Tibial nerve (tissue), 4 donors: ENCODE measurements around the gene TMEM220. TPM values are rescaled to one million over a fixed set of nuclear protein-coding genes. Genes with fewer than 3 reads are reported as not detected.

Source experiments
- DNase-seq, 2 donors: peaks; one replicate each; pipeline ENCODE4 v3.0.0-alpha.2; 2019; ENCODE audit warnings: low spot score in 2 of 2
- H3K27ac ChIP-seq, 4 donors: fragments of 200-600 bp; sonication (generic) in 3 of 4; one replicate each; pipeline ENCODE4 v1.5.1; 2017 to 2019; ENCODE audit warnings: mild to moderate bottlenecking in 1 of 4
- H3K27me3 ChIP-seq, 2 donors: fragments of 200-600 bp; sonication (generic) in 1 of 2; one replicate each; pipeline versions ENCODE4 v1.5.1 to v1.6.0; 2017 to 2019
- H3K36me3 ChIP-seq, 3 donors: fragments of 200-600 bp; sonication (generic); one replicate each; pipeline ENCODE4 v1.5.1; 2018 to 2019
- H3K4me1 ChIP-seq, 4 donors: fragments of 200-600 bp; sonication (generic) in 3 of 4; one replicate each; pipeline ENCODE4 v1.5.1; 2017 to 2019
- H3K4me3 ChIP-seq, 4 donors: fragments of 200-600 bp; sonication (generic) in 3 of 4; one replicate each; pipeline ENCODE4 v1.5.1; 2017 to 2019; ENCODE audit warnings: mild to moderate bottlenecking in 1 of 4, moderate library complexity in 1 of 4
- H3K9me3 ChIP-seq, 4 donors: fragments of 200-600 bp; sonication (generic) in 3 of 4; one replicate each; pipeline ENCODE4 v1.5.1; 2017 to 2019
- CTCF ChIP-seq, 5 experiments: fragments of 200-600 bp in 3 of 5; fragments of 450-650 bp in 2 of 5; sonication (generic) in 3 of 5; IDR thresholded peaks; one replicate each; pipeline ENCODE4 v1.5.1; 2016 to 2019; ENCODE audit warnings: antibody characterized with exemption in 5 of 5, mild to moderate bottlenecking in 3 of 5, moderate library complexity in 2 of 5
- EP300 ChIP-seq, 2 donors: sonication (generic); formaldehyde crosslinking; IDR thresholded peaks; one replicate each; pipeline ENCODE4 v1.6.1; 2017; ENCODE audit warnings: antibody characterized with exemption in 2 of 2, mild to moderate bottlenecking in 1 of 2
- POLR2A ChIP-seq, 2 donors: fragments of 450-650 bp; IDR thresholded peaks; one replicate each; pipeline ENCODE4 v1.6.1; 2017; ENCODE audit warnings: antibody characterized with exemption in 2 of 2, mild to moderate bottlenecking in 2 of 2, moderate library complexity in 2 of 2
- WGBS, 2 donors: methylation state at CpG; one replicate each; pipeline ENCODE4 v1.1.5; 2018; 5-methylcytosine and 5-hydroxymethylcytosine counted together
- total RNA-seq, 4 donors: library from RNA; depleted of rRNA; stranded (reverse); fragments of >200 nt; gene quantifications; one replicate each; pipeline ENCODE4 v1.1.0, GENCODE V29; 2016

The TMEM220 gene
- total RNA-seq, 4 donors from 2014 or later = 4.5 to 9.2 (median 8.9) TPM

GRCh38 chr17:10769840-10770239, 40.0 kb upstream of the TMEM220 start:
- Histone ChIP-seq H3K27ac (no peak overlapping the region), H3K4me1 (peaks cover 0 to 11% (median 0%) of the 10 kb centered on the region in 4 donors), H3K4me3 (no peak overlapping the region), H3K9me3 (peaks cover 0 to 24% (median 4%) of the 10 kb centered on the region in 4 donors), H3K27me3 (no peaks in the 10 kb centered on the region), H3K36me3 (peaks cover 0 to 33% (median 0%) of the 10 kb centered on the region in 3 donors)
- WGBS, 2 donors = 69 to 92% methylated on average over 6 of the region's 6 CpGs
- no peak for DNase-seq
- no peak for TF ChIP-seq EP300 (IDR thresholded peaks at IDR 0.05)
- TF ChIP-seq POLR2A (IDR thresholded peaks at IDR 0.05) = no peak
- TF ChIP-seq CTCF (IDR thresholded peaks at IDR 0.05) = no peak

- DNase-seq = no peak
- WGBS, 2 donors = 39 to 49% methylated on average over 2 of the region's 2 CpGs
These were observed 39.0 kb upstream of the TMEM220 start for GRCh38 chr17:10768750-10769251.

GRCh38 chr17:10767232-10767631, 37.4 kb upstream of the TMEM220 start:
- no peak for DNase-seq
- Histone ChIP-seq H3K36me3 (peaks cover 0 to 33% (median 0%) of the 10 kb centered on the region in 3 donors), H3K27ac (no peak overlapping the region), H3K4me1 (peaks cover 0 to 6% (median 0%) of the 10 kb centered on the region in 4 donors), H3K4me3 (no peak overlapping the region), H3K27me3 (no peaks in the 10 kb centered on the region), H3K9me3 (peaks cover 0 to 20% (median 2%) of the 10 kb centered on the region in 4 donors)
- WGBS, 2 donors = 79 to 83% methylated on average over 4 of the region's 4 CpGs
- no peak for TF ChIP-seq CTCF (IDR thresholded peaks at IDR 0.05)
- TF ChIP-seq EP300 (IDR thresholded peaks at IDR 0.05) = no peak
- no peak for TF ChIP-seq POLR2A (IDR thresholded peaks at IDR 0.05)

More at GRCh38 chr17:10768750-10769251, 39.0 kb upstream of the TMEM220 start:
- H3K9me3 ChIP-seq = peaks cover 0 to 24% (median 4%) of the 10 kb centered on the region in 4 donors
- H3K4me3 ChIP-seq = no peak overlapping the region
- H3K4me1 ChIP-seq = peaks cover 0 to 11% (median 0%) of the 10 kb centered on the region in 4 donors
- H3K27ac ChIP-seq = no peak overlapping the region
- TF ChIP-seq EP300 (IDR thresholded peaks at IDR 0.05) (peak in 1 of 2 donors; percentile 27), POLR2A (IDR thresholded peaks at IDR 0.05) (no peak)
- H3K36me3 ChIP-seq = peaks cover 0 to 33% (median 0%) of the 10 kb centered on the region in 3 donors
- no peaks in the 10 kb centered on the region for H3K27me3 ChIP-seq

GRCh38 chr17:10762037-10762436, 32.2 kb upstream of the TMEM220 start:
- H3K27me3 ChIP-seq = no peaks in the 10 kb centered on the region
- no peak overlapping the region for H3K27ac ChIP-seq
- no peak overlapping the region for H3K4me3 ChIP-seq
- peaks cover 0 to 15% (median 0%) of the 10 kb centered on the region in 3 donors for H3K36me3 ChIP-seq
- no peaks in the 10 kb centered on the region for H3K4me1 ChIP-seq
- H3K9me3 ChIP-seq = peaks cover 0 to 5% (median 0%) of the 10 kb centered on the region in 4 donors
- no peak for DNase-seq
- TF ChIP-seq POLR2A (IDR thresholded peaks at IDR 0.05) (no peak), CTCF (IDR thresholded peaks at IDR 0.05) (no peak), EP300 (IDR thresholded peaks at IDR 0.05) (no peak)
- 92 to 100% methylated on average over 1 of the region's 1 CpG for WGBS, 2 donors

GRCh38 chr17:10761281-10761680, 31.5 kb upstream of the TMEM220 start:
- Histone ChIP-seq H3K36me3 (peaks cover 0 to 10% (median 0%) of the 10 kb centered on the region in 3 donors), H3K9me3 (peaks cover 0 to 5% (median 0%) of the 10 kb centered on the region in 4 donors), H3K27me3 (no peaks in the 10 kb centered on the region), H3K4me3 (no peak overlapping the region), H3K4me1 (no peaks in the 10 kb centered on the region), H3K27ac (no peak overlapping the region)
- DNase-seq = no peak
- 67 to 72% methylated on average over 2 of the region's 2 CpGs for WGBS, 2 donors
- no peak for TF ChIP-seq CTCF (IDR thresholded peaks at IDR 0.05)
- no peak for TF ChIP-seq EP300 (IDR thresholded peaks at IDR 0.05)
- no peak for TF ChIP-seq POLR2A (IDR thresholded peaks at IDR 0.05)
